Cardiac muscle cell (in vitro differentiated cells and primary cell): ENCODE measurements around the gene GLT8D1. TPM values are rescaled to one million over a fixed set of nuclear protein-coding genes. Genes with fewer than 3 reads are reported as not detected.
"Not testable (repeated sequence)": the region's sequence is repeated elsewhere in the genome, so short reads cannot be mapped to it uniquely, and the experiment has no call there.

Experiments
- DNase-seq, 2 donors: peaks; one replicate each; pipeline versions ENCODE4 v3.0.0 to v3.0.0-alpha.2; 2010 to 2017; ENCODE audit warnings: low read depth in 1 of 2, low spot score in 1 of 2
- H3K27ac ChIP-seq: fragments of 200-600 bp; sonication (generic); 2 replicates; pipeline ENCODE4 v1.5.1; 2016
- H3K27me3 ChIP-seq: fragments of 200-600 bp; sonication (generic); 2 replicates; pipeline ENCODE4 v1.6.0; 2016; ENCODE audit warnings: control low read depth
- H3K36me3 ChIP-seq: fragments of 200-600 bp; sonication (generic); 2 replicates; pipeline ENCODE4 v1.5.1; 2016; ENCODE audit warnings: control low read depth
- H3K4me1 ChIP-seq: fragments of 200-600 bp; sonication (generic); 2 replicates; pipeline ENCODE4 v1.8.1; 2017; ENCODE audit warnings: low read depth, mild to moderate bottlenecking, mixed run types
- H3K4me3 ChIP-seq: fragments of 200-600 bp; sonication (generic); 2 replicates; pipeline ENCODE4 v1.5.1; 2016; ENCODE audit warnings: mild to moderate bottlenecking
- H3K9me3 ChIP-seq: fragments of 200-600 bp; sonication (generic); 2 replicates; pipeline ENCODE4 v1.5.1; 2017; ENCODE audit warnings: low read depth, mild to moderate bottlenecking, control low read depth
- CTCF ChIP-seq: IDR thresholded peaks from 2 replicates; pipeline ENCODE4 v1.5.1; 2012; ENCODE audit warnings: low read depth, mild to moderate bottlenecking, low read length
- polyA plus RNA-seq: library from polyadenylated mRNA; unstranded; fragments of >200 nt; fragmentation: Nextera tagmentation; extraction: Ambion mirVana; gene quantifications from 2 replicates; pipeline ENCODE4 v1.2.1, GENCODE V29; 2016
- total RNA-seq: library from RNA; depleted of rRNA; stranded (reverse); fragments of >200 nt; gene quantifications from 2 replicates; pipeline ENCODE4 v1.2.3, GENCODE V29; 2016

Gene GLT8D1
- total and polyA plus RNA-seq, 2 experiments from 2014 or later: 74.2 to 85.0 TPM

GRCh38 chr3:52742418-52743041 is 36.9 kb upstream of the GLT8D1 start:
- Histone ChIP-seq H3K36me3 (peaks cover 62% of the 10 kb centered on the region), H3K9me3 (no peaks in the 10 kb centered on the region)
- DNase-seq: peak; percentile 7 to 59

DNA sequence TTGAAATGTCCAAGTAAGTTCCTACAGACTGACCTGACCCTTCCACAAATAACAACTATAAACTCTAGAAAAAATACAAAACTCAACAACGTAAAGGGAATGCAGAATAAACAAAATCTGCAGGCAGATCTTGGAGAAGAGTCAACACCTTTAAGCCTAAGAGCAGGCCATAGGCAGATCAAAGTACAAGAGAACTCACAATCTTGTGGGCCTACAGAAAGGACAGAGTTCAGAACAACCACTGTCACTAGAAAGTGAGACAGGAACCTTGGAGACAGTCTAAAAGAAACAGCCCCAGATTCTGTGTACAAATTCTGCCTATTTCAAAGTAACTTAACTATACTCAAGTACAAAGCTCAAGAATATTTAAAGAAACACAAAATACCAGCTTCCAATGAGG is 34.1 kb upstream of the GLT8D1 start:
- no peak for TF ChIP-seq CTCF
- Histone ChIP-seq H3K27ac (no peak overlapping the region), H3K36me3 (peaks cover 65% of the 10 kb centered on the region)

More at GRCh38 chr3:52742418-52743041, 36.9 kb upstream of the GLT8D1 start:
- Histone ChIP-seq H3K4me1 (no peaks in the 10 kb centered on the region), H3K27me3 (no peaks in the 10 kb centered on the region), H3K27ac (no peak overlapping the region), H3K4me3 (no peak overlapping the region)
- TF ChIP-seq CTCF: peak; percentile 64

DNA sequence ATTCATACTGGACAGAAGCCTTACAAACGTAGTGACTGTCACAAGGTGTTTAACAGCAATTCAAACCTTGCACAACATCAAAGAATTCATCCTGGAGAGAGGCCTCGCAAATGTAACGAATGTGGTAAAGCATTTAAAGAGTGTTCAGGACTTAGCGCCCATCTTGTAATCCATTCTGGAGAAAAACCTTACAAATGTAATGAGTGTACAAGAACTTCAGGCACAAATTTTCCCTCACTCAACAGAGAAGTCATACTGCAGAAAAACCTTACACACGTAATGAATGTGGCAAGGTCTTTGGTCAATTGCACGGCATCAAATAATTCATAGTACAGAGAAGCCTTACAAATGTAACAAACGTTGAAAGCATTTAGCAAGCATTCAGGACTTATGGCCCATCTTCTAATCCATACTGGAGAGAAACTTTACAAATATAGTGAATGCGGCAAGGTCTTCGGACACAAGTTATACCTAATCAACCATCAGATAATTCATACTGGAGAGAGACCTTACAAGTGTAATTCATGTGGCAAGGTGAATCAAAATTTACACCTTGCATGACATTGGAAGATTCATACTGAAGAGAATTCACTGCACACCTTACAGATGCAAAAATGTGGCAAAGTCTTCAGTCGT is 27.8 kb upstream of the GLT8D1 start:
- TF ChIP-seq CTCF: no peak
- H3K27ac ChIP-seq: no peak overlapping the region
- DNase-seq: no peak
- peaks cover 37% of the 10 kb centered on the region for H3K36me3 ChIP-seq
- no peaks in the 10 kb centered on the region for H3K9me3 ChIP-seq
- no peaks in the 10 kb centered on the region for H3K27me3 ChIP-seq
- H3K4me1 ChIP-seq: no peaks in the 10 kb centered on the region
- H3K4me3 ChIP-seq: no peak overlapping the region

More for the DNA sequence above, 34.1 kb upstream of the GLT8D1 start:
- DNase-seq: no peak
- H3K27me3 ChIP-seq: no peaks in the 10 kb centered on the region
- no peaks in the 10 kb centered on the region for H3K9me3 ChIP-seq
- no peaks in the 10 kb centered on the region for H3K4me1 ChIP-seq
- no peak overlapping the region for H3K4me3 ChIP-seq

- no peak for DNase-seq
- Histone ChIP-seq H3K4me3 (no peak overlapping the region), H3K27ac (no peak overlapping the region), H3K36me3 (peaks cover 23% of the 10 kb centered on the region), H3K27me3 (no peaks in the 10 kb centered on the region), H3K4me1 (no peaks in the 10 kb centered on the region), H3K9me3 (no peaks in the 10 kb centered on the region)
- no peak for TF ChIP-seq CTCF
Measured at GRCh38 chr3:52731590-52731989, 26.0 kb upstream of the GLT8D1 start.

- Histone ChIP-seq H3K27ac (no peak overlapping the region), H3K27me3 (no peaks in the 10 kb centered on the region), H3K4me1 (no peaks in the 10 kb centered on the region), H3K36me3 (peaks cover 18% of the 10 kb centered on the region), H3K9me3 (no peaks in the 10 kb centered on the region), H3K4me3 (no peak overlapping the region)
- DNase-seq: peak in 1 of 2 donors; percentile 26
- no peak for TF ChIP-seq CTCF
Measured at GRCh38 chr3:52730681-52731080, 25.1 kb upstream of the GLT8D1 start.

DNA sequence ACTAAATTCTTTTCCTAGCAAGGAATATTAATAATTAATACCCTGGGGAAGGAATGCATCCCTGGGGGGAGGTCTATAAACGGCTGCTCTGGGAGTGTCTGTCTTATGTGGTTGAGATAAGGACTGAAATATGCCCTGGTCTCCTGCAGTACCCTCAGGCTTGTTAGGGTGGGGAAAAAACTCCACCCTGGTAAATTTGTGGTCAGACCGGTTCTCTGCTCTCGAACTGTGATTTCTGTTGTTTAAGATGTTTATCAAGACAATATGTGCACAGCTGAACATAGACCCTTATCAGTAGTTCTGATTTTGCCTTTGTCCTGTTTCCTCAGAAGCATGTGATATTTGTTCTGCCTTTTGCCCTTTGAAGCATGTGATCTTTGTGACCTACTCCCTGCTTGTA is 23.2 kb upstream of the GLT8D1 start:
- not testable (repeated sequence) for H3K27ac ChIP-seq, H3K27me3 ChIP-seq, H3K4me1 ChIP-seq, H3K4me3 ChIP-seq, H3K36me3 ChIP-seq, H3K9me3 ChIP-seq, DNase-seq
